Measurements from ENCODE around the gene ZAR1.
A peak's percentile ranks its signal among the peaks of the same experiment; 100 is the strongest.
"Not testable (repeated sequence)": the region's sequence is repeated elsewhere in the genome, so short reads cannot be mapped to it uniquely, and the experiment has no call there.

The ZAR1 gene

GRCh38 chr4:48490012-48490679, at the start of gene ZAR1:
Gene ZAR1 (plus strand): TSS chr4:48490252. CDS start chr4:48490292, 40 bp downstream.
- no peak within 1 kb of the TSS for H3K27ac Mint-ChIP-seq

GRCh38 chr4:48440914-48441313, 49.1 kb upstream of the ZAR1 start:
- not testable (repeated sequence) for H3K4me3 Mint-ChIP-seq; H3K4me1 Mint-ChIP-seq (ENCODE audit: low read depth); H3K27me3 Mint-ChIP-seq; H3K9me3 Mint-ChIP-seq; H3K27ac Mint-ChIP-seq; H3K36me3 Mint-ChIP-seq (ENCODE audit: low read depth)

More at GRCh38 chr4:48490012-48490679, at the start of gene ZAR1:
- no peaks in the 10 kb centered on the region for H3K9me3 Mint-ChIP-seq
- no peaks in the 10 kb centered on the region for H3K4me1 Mint-ChIP-seq (ENCODE audit: low read depth)
- H3K27me3 Mint-ChIP-seq, result peaks cover 59% of the 10 kb centered on the region
- peak within 1 kb of the TSS; percentile 51 for H3K4me3 Mint-ChIP-seq
- no peaks in the 10 kb centered on the region for H3K36me3 Mint-ChIP-seq (ENCODE audit: low read depth)

GRCh38 chr4:48445704-48446103, 44.3 kb upstream of the ZAR1 start:
- Mint-ChIP-seq H3K27me3 (no peaks in the 10 kb centered on the region), H3K9me3 (no peaks in the 10 kb centered on the region)

GRCh38 chr4:48446642-48447041, 43.4 kb upstream of the ZAR1 start:
- Mint-ChIP-seq H3K27ac (no peak overlapping the region), H3K4me1 (ENCODE audit: low read depth) (no peaks in the 10 kb centered on the region), H3K4me3 (no peak overlapping the region), H3K27me3 (no peaks in the 10 kb centered on the region), H3K36me3 (ENCODE audit: low read depth) (no peaks in the 10 kb centered on the region), H3K9me3 (no peaks in the 10 kb centered on the region)

More at GRCh38 chr4:48445704-48446103, 44.3 kb upstream of the ZAR1 start:
- H3K4me1 Mint-ChIP-seq (ENCODE audit: low read depth), result no peaks in the 10 kb centered on the region
- H3K4me3 Mint-ChIP-seq, result no peak overlapping the region
- no peaks in the 10 kb centered on the region for H3K36me3 Mint-ChIP-seq (ENCODE audit: low read depth)
- no peak overlapping the region for H3K27ac Mint-ChIP-seq

GRCh38 chr4:48449151-48449550, 40.9 kb upstream of the ZAR1 start:
- Mint-ChIP-seq H3K27ac (no peak overlapping the region), H3K9me3 (no peaks in the 10 kb centered on the region), H3K27me3 (peaks cover 1% of the 10 kb centered on the region), H3K4me1 (ENCODE audit: low read depth) (no peaks in the 10 kb centered on the region), H3K36me3 (ENCODE audit: low read depth) (no peaks in the 10 kb centered on the region), H3K4me3 (no peak overlapping the region)

- Mint-ChIP-seq H3K27me3 (peaks cover 7% of the 10 kb centered on the region), H3K4me1 (ENCODE audit: low read depth) (no peaks in the 10 kb centered on the region), H3K4me3 (no peak overlapping the region), H3K36me3 (ENCODE audit: low read depth) (peaks cover under 1% of the 10 kb centered on the region), H3K9me3 (no peaks in the 10 kb centered on the region), H3K27ac (no peak overlapping the region)
Measured at GRCh38 chr4:48450740-48451139, 39.3 kb upstream of the ZAR1 start.

- not testable (repeated sequence) for H3K9me3 Mint-ChIP-seq, H3K27ac Mint-ChIP-seq
Measured at GRCh38 chr4:48451656-48452055, 38.4 kb upstream of the ZAR1 start.

GRCh38 chr4:48454591-48454990, 35.5 kb upstream of the ZAR1 start:
- Mint-ChIP-seq H3K4me1 (ENCODE audit: low read depth) (no peaks in the 10 kb centered on the region), H3K27me3 (peaks cover 7% of the 10 kb centered on the region), H3K9me3 (no peaks in the 10 kb centered on the region), H3K27ac (no peak overlapping the region), H3K36me3 (ENCODE audit: low read depth) (peaks cover 5% of the 10 kb centered on the region), H3K4me3 (no peak overlapping the region)

More at GRCh38 chr4:48451656-48452055, 38.4 kb upstream of the ZAR1 start:
- H3K4me3 Mint-ChIP-seq; H3K27me3 Mint-ChIP-seq; H3K4me1 Mint-ChIP-seq (ENCODE audit: low read depth); H3K36me3 Mint-ChIP-seq (ENCODE audit: low read depth): not testable (repeated sequence)

GRCh38 chr4:48461000-48461399, 29.1 kb upstream of the ZAR1 start:
- H3K36me3 Mint-ChIP-seq (ENCODE audit: low read depth), result peaks cover 2% of the 10 kb centered on the region
- H3K4me1 Mint-ChIP-seq (ENCODE audit: low read depth), result no peaks in the 10 kb centered on the region
- H3K4me3 Mint-ChIP-seq, result no peak overlapping the region
- H3K27ac Mint-ChIP-seq, result no peak overlapping the region
- H3K27me3 Mint-ChIP-seq, result no peaks in the 10 kb centered on the region
- H3K9me3 Mint-ChIP-seq, result peaks cover 4% of the 10 kb centered on the region

GRCh38 chr4:48462363-48462762, 27.7 kb upstream of the ZAR1 start:
- H3K36me3 Mint-ChIP-seq (ENCODE audit: low read depth), result no peaks in the 10 kb centered on the region
- peaks cover 4% of the 10 kb centered on the region for H3K9me3 Mint-ChIP-seq
- H3K4me3 Mint-ChIP-seq, result no peak overlapping the region
- H3K27ac Mint-ChIP-seq, result no peak overlapping the region
- no peaks in the 10 kb centered on the region for H3K4me1 Mint-ChIP-seq (ENCODE audit: low read depth)
- H3K27me3 Mint-ChIP-seq, result no peaks in the 10 kb centered on the region

- Mint-ChIP-seq H3K4me1 (ENCODE audit: low read depth) (no peaks in the 10 kb centered on the region), H3K27ac (no peak overlapping the region), H3K36me3 (ENCODE audit: low read depth) (no peaks in the 10 kb centered on the region), H3K4me3 (no peak overlapping the region), H3K9me3 (peaks cover 4% of the 10 kb centered on the region), H3K27me3 (peaks cover 6% of the 10 kb centered on the region)
Measured at GRCh38 chr4:48467442-48467841, 22.6 kb upstream of the ZAR1 start.

GRCh38 chr4:48467891-48468290, 22.2 kb upstream of the ZAR1 start:
- H3K36me3 Mint-ChIP-seq (ENCODE audit: low read depth), result no peaks in the 10 kb centered on the region
- no peaks in the 10 kb centered on the region for H3K4me1 Mint-ChIP-seq (ENCODE audit: low read depth)
- H3K4me3 Mint-ChIP-seq, result no peak overlapping the region
- peaks cover 4% of the 10 kb centered on the region for H3K9me3 Mint-ChIP-seq
- H3K27ac Mint-ChIP-seq, result no peak overlapping the region
- peaks cover 6% of the 10 kb centered on the region for H3K27me3 Mint-ChIP-seq

GRCh38 chr4:48470137-48470536, 19.9 kb upstream of the ZAR1 start:
- Mint-ChIP-seq H3K27me3 (peaks cover 6% of the 10 kb centered on the region), H3K4me1 (ENCODE audit: low read depth) (no peaks in the 10 kb centered on the region), H3K27ac (no peak overlapping the region), H3K9me3 (no peaks in the 10 kb centered on the region), H3K4me3 (no peak overlapping the region), H3K36me3 (ENCODE audit: low read depth) (no peaks in the 10 kb centered on the region)

- Mint-ChIP-seq H3K4me3 (no peak overlapping the region), H3K36me3 (ENCODE audit: low read depth) (no peaks in the 10 kb centered on the region), H3K4me1 (ENCODE audit: low read depth) (no peaks in the 10 kb centered on the region), H3K9me3 (no peaks in the 10 kb centered on the region), H3K27me3 (peaks cover 6% of the 10 kb centered on the region), H3K27ac (no peak overlapping the region)
Measured at GRCh38 chr4:48470570-48470969, 19.5 kb upstream of the ZAR1 start.

GRCh38 chr4:48472794-48473193, 17.3 kb upstream of the ZAR1 start:
- Mint-ChIP-seq H3K4me1 (ENCODE audit: low read depth) (no peaks in the 10 kb centered on the region), H3K9me3 (no peaks in the 10 kb centered on the region), H3K27me3 (peaks cover 14% of the 10 kb centered on the region), H3K4me3 (no peak overlapping the region), H3K36me3 (ENCODE audit: low read depth) (no peaks in the 10 kb centered on the region), H3K27ac (no peak overlapping the region)

GRCh38 chr4:48475770-48476169, 14.3 kb upstream of the ZAR1 start:
- no peaks in the 10 kb centered on the region for H3K4me1 Mint-ChIP-seq (ENCODE audit: low read depth)
- no peaks in the 10 kb centered on the region for H3K36me3 Mint-ChIP-seq (ENCODE audit: low read depth)
- H3K27ac Mint-ChIP-seq, result no peak overlapping the region
- no peak overlapping the region for H3K4me3 Mint-ChIP-seq
- peaks cover 12% of the 10 kb centered on the region for H3K27me3 Mint-ChIP-seq
- H3K9me3 Mint-ChIP-seq, result no peaks in the 10 kb centered on the region

Data from stimulated activated naive CD8-positive, alpha-beta T cell treated with anti-CD3 and anti-CD28 coated beads, Interleukin-15, Interleukin-2, amounts not matched to agents 100 ng/mL and 50 ng/mL, for 24 hours (primary cell).